ENCODE measurements around the gene TRAF6.
"Not testable (repeated sequence)": the region's sequence is repeated elsewhere in the genome, so short reads cannot be mapped to it uniquely, and the experiment has no call there.

DNA sequence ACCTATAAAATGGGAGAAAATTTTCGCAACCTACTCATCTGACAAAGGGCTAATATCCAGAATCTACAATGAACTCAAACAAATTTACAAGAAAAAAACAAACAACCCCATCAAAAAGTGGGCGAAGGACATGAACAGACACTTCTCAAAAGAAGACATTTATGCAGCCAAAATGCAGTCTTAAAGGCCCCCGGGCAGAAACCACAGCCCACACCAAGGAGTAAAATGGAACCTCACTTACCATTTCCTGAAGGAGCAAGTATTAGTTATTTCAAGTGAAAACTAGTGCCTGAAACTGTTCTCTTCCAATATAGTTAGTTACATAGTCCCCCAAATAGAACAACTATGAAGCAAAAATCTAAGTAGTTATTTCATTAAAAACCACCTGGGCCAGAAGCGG, 27.0 kb downstream of the TRAF6 start:
- TF ChIP-seq ZNF253 (CRISPR knock-in tag; IDR thresholded peaks at IDR 0.05; ENCODE audit: borderline replicate concordance); ZNF773 (CRISPR knock-in tag; IDR thresholded peaks at IDR 0.05; ENCODE audit: borderline replicate concordance); ZNF775 (CRISPR knock-in tag; IDR thresholded peaks at IDR 0.05; ENCODE audit: borderline replicate concordance); ZNF780A (CRISPR knock-in tag; IDR thresholded peaks at IDR 0.05); ATF7 (IDR thresholded peaks at IDR 0.05); ATF7 (CRISPR knock-in tag; IDR thresholded peaks at IDR 0.05); FOXP4 (CRISPR knock-in tag; IDR thresholded peaks at IDR 0.05); SP2 (CRISPR knock-in tag; IDR thresholded peaks at IDR 0.05): not testable (repeated sequence)

All from HepG2 (cell line).